GM21526 (cell line): ENCODE results near the gene SH3GL3.

Experiments used
- ATAC-seq: cut with Tn5 transposase; IDR thresholded peaks from one replicate; pipeline ENCODE4 v1.9.1; 2021; ENCODE audit warnings: moderate library complexity; ENCODE audit not compliant: unreplicated experiment, low FRiP score

The SH3GL3 gene

GRCh38 chr15:83657549-83657948, 210.4 kb downstream of the SH3GL3 start:
- no peak for ATAC-seq

DNA sequence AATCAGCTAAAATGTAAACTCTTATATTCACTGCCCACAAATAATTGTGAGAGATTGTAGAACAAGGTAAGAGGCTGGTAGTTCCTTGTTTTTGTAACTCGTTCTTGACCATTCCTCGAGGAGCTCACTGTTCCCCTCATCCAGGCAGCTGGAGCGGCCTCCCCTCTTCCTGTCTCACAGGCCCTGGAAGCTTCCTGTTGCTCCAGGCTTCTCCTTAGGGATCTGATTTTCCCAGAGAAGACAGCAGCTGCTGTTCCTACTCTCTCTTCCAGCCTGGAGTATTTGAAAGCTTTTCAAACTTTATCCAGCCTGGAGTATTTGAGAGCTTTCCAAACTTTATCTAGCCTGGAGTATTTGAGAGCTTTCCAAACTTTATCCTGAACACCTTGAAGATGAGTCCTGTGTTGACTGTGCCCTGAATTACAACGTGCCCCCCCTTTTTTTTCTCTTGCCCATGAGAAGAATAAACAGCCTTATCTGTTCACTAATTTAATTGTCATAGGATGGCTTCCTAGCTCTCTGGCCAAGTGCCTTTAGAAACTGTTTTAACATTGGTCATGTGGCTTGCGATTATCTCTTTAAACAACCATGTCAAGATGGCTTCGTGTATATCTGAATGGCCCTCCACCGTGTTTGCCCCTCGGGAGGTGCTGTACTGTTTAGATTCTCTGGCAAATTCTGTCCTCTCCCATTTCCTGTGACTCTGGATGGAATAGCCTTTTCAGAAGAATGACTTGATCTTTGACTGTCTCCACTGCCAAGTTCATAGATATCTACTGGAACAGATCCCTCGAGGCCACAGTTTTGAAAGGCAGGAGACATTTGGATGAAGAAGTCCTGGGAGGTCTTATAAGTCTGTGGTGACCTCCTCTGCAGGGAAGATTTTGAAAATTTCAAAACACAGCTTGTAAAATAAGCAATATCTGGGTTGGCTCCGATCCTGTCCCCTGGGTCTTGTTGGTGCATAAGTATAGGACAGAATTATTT, 211.6 kb downstream of the SH3GL3 start:
- ATAC-seq = no peak

DNA sequence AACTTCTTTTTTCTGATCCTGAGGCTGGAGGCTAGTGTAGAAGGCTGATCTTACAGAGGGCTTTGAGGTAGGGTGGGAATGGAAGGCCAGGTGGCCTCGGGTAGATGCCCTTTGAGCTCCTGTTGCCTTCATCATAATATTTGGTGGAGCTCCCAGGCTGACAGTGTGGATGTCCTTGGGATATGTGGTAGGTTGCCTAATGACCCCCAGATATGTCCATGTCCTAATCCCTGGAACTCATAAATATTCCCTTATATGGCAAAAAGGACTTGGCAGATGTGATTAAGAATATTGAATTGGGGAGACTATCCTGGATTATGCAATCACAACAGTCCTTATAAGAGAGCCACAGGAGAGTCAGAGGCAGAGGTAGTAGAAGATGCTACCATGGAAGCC, 212.3 kb downstream of the SH3GL3 start:
- ATAC-seq = no peak

- ATAC-seq = no peak
These were observed 218.3 kb downstream of the SH3GL3 start for GRCh38 chr15:83665480-83665879.
